ENCODE data around the gene HOXA4.

HOXA4 gene

GRCh38 chr7:27160546-27161213 is 30.1 kb upstream of the HOXA4 start:
- DNase-seq (ENCODE audit: extremely low read depth, low read depth), result no peak
- TF ChIP-seq CTCF (IDR thresholded peaks at IDR 0.05; ENCODE audit: low read depth, low read length, missing control alignments), result peak; percentile 87

GRCh38 chr7:27160145-27160545 is 29.6 kb upstream of the HOXA4 start:
- TF ChIP-seq CTCF (IDR thresholded peaks at IDR 0.05; ENCODE audit: low read depth, low read length, missing control alignments), result no peak
- H3K4me3 ChIP-seq (replicated peaks; ENCODE audit: low read depth, low read length), result no peak overlapping the region
- no peak for DNase-seq (ENCODE audit: extremely low read depth, low read depth)

More at GRCh38 chr7:27160546-27161213, 30.1 kb upstream of the HOXA4 start:
- peak overlapping the region; percentile 40 for H3K4me3 ChIP-seq (replicated peaks; ENCODE audit: low read depth, low read length)

- no peak for DNase-seq (ENCODE audit: extremely low read depth, low read depth)
- H3K4me3 ChIP-seq (replicated peaks; ENCODE audit: low read depth, low read length), result no peak overlapping the region
- no peak for TF ChIP-seq CTCF (IDR thresholded peaks at IDR 0.05; ENCODE audit: low read depth, low read length, missing control alignments)
These were observed 28.9 kb upstream of the HOXA4 start for GRCh38 chr7:27159266-27160144.

- DNase-seq (ENCODE audit: extremely low read depth, low read depth), result no peak
- TF ChIP-seq CTCF (IDR thresholded peaks at IDR 0.05; ENCODE audit: low read depth, low read length, missing control alignments), result no peak
- H3K4me3 ChIP-seq (replicated peaks; ENCODE audit: low read depth, low read length), result no peak overlapping the region
These were observed 28.1 kb upstream of the HOXA4 start for GRCh38 chr7:27158436-27159265.

GRCh38 chr7:27157702-27158431 is 27.3 kb upstream of the HOXA4 start:
- no peak for DNase-seq (ENCODE audit: extremely low read depth, low read depth)
- no peak overlapping the region for H3K4me3 ChIP-seq (replicated peaks; ENCODE audit: low read depth, low read length)
- TF ChIP-seq CTCF (IDR thresholded peaks at IDR 0.05; ENCODE audit: low read depth, low read length, missing control alignments), result no peak

Data from HFF-Myc (cell line).